IMR-90 (cell line): ENCODE measurements around the gene PDF. TPM values are rescaled to one million over a fixed set of nuclear protein-coding genes. Genes with fewer than 3 reads are reported as not detected.

Source experiments
- ATAC-seq: fragments of 200-7000 bp; cut with Tn5 transposase; 2 replicates; pipeline ENCODE4 v1.9.1; 2020; ENCODE audit warnings: low read depth, mild to moderate bottlenecking, moderate library complexity
- BruUV-seq: library from RNA; stranded (reverse); fragments of 400-500 nt; replicated peaks from 2 replicates; lab custom pipeline; 2021; lab: Mats Ljungman, UMichigan
- CTCF ChIA-PET: fragments of 300-600 bp; formaldehyde crosslinking; extraction: SDS; loops from one replicate; lab custom pipeline; 2021; ENCODE audit warnings: antibody characterized with exemption; lab: Yijun Ruan, JAX
- POLR2A ChIA-PET: fragments of 300-600 bp; sonication (Branson Sonifier 250); formaldehyde crosslinking; loops from one replicate; lab custom pipeline; 2022; ENCODE audit warnings: antibody characterized with exemption; ENCODE audit not compliant: unreplicated experiment; lab: Charles Lee
- DNase-seq: peaks from one replicate; pipeline ENCODE4 v3.0.0; 2013
- H2AFZ ChIP-seq: replicated peaks from 2 replicates; pipeline ENCODE3; 2013; ENCODE audit warnings: low read length, mild to moderate bottlenecking; ENCODE audit not compliant: poor library complexity
- H2AK5ac ChIP-seq: 2 replicates; pipeline ENCODE4 v1.6.1; 2013; ENCODE audit warnings: low read depth, low read length, inconsistent platforms
- H2AK9ac ChIP-seq: replicated peaks from 2 replicates; pipeline ENCODE3; 2013; ENCODE audit warnings: mild to moderate bottlenecking, low read depth, low read length, moderate library complexity; ENCODE audit not compliant: poor library complexity
- H2BK120ac ChIP-seq: 2 replicates; pipeline ENCODE4 v1.6.1; 2013; ENCODE audit warnings: low read depth, low read length, inconsistent platforms
- H2BK15ac ChIP-seq: 3 replicates; pipeline ENCODE4 v1.6.1; 2013; ENCODE audit warnings: low read depth, low read length, inconsistent platforms
- H2BK20ac ChIP-seq: 2 replicates; pipeline ENCODE4 v1.6.1; 2013; ENCODE audit warnings: low read depth, mild to moderate bottlenecking, inconsistent platforms, low read length, moderate library complexity
- H2BK5ac ChIP-seq: 2 replicates; pipeline ENCODE4 v1.6.1; 2013; ENCODE audit warnings: mild to moderate bottlenecking, low read depth, low read length, inconsistent platforms; ENCODE audit not compliant: poor library complexity, severe bottlenecking
- H3K14ac ChIP-seq: replicated peaks from 2 replicates; pipeline ENCODE4 v1.6.1; 2013; ENCODE audit warnings: low read depth, low read length, inconsistent platforms
- H3K18ac ChIP-seq: 2 replicates; pipeline ENCODE4 v1.6.1; 2013; ENCODE audit warnings: low read depth, low read length, control low read depth
- H3K23ac ChIP-seq: 2 replicates; pipeline ENCODE4 v1.6.1; 2013; ENCODE audit warnings: low read depth, low read length, inconsistent platforms
- H3K27ac ChIP-seq: 2 replicates; pipeline ENCODE4 v1.5.1; 2013; ENCODE audit warnings: mild to moderate bottlenecking, control low read depth, low read length; ENCODE audit not compliant: insufficient read depth
- H3K27me3 ChIP-seq: 2 replicates; pipeline ENCODE4 v1.6.1; 2013; ENCODE audit warnings: low read length; ENCODE audit not compliant: control insufficient read depth, insufficient read depth
- H3K36me3 ChIP-seq: 2 replicates; pipeline ENCODE4 v1.6.1; 2013; ENCODE audit warnings: low read length, mixed read lengths; ENCODE audit not compliant: control insufficient read depth, insufficient read depth
- H3K4ac ChIP-seq: 2 replicates; pipeline ENCODE4 v1.6.1; 2013; ENCODE audit warnings: low read depth, low read length, inconsistent platforms
- H3K4me1 ChIP-seq: 2 replicates; pipeline ENCODE4 v1.6.1; 2013; ENCODE audit warnings: low read length, mixed read lengths; ENCODE audit not compliant: control insufficient read depth, insufficient read depth
- H3K4me2 ChIP-seq: 2 replicates; pipeline ENCODE4 v1.6.1; 2013; ENCODE audit warnings: low read depth, mild to moderate bottlenecking, control low read depth, low read length, moderate library complexity
- H3K4me3 ChIP-seq: 2 replicates; pipeline ENCODE4 v1.5.1; 2013; ENCODE audit warnings: low read depth, mild to moderate bottlenecking, control low read depth, low read length, moderate library complexity; ENCODE audit not compliant: insufficient read depth
- H3K56ac ChIP-seq: 2 replicates; pipeline ENCODE4 v1.6.1; 2013; ENCODE audit warnings: low read length, inconsistent platforms; ENCODE audit not compliant: insufficient read depth; ENCODE audit errors: extremely low read depth
- H3K79me1 ChIP-seq, 2 experiments: 2 replicates each; pipeline ENCODE4 v1.6.1; 2013; ENCODE audit warnings: low read length in 2 of 2, inconsistent platforms in 1 of 2, low read depth in 1 of 2
- H3K9ac ChIP-seq: 2 replicates; pipeline ENCODE4 v1.6.1; 2013; ENCODE audit warnings: low read depth, low read length, control low read depth
- H3K9me1 ChIP-seq: 2 replicates; pipeline ENCODE4 v1.6.1; 2013; ENCODE audit warnings: low read length, inconsistent platforms; ENCODE audit not compliant: insufficient read depth
- H3K9me3 ChIP-seq: 2 replicates; pipeline ENCODE4 v1.6.1; 2013; ENCODE audit warnings: low read length; ENCODE audit not compliant: control insufficient read depth, insufficient read depth
- H4K20me1 ChIP-seq: 2 replicates; pipeline ENCODE4 v1.6.1; 2013; ENCODE audit warnings: low read length, inconsistent platforms; ENCODE audit not compliant: insufficient read depth
- H4K5ac ChIP-seq: 2 replicates; pipeline ENCODE4 v1.6.1; 2013; ENCODE audit warnings: mild to moderate bottlenecking, low read depth, low read length, control low read depth
- H4K8ac ChIP-seq, 2 experiments: 2 replicates each; pipeline ENCODE4 v1.6.1; 2013; ENCODE audit warnings: low read depth in 2 of 2, low read length in 2 of 2, control low read depth in 1 of 2, inconsistent platforms in 1 of 2
- H4K91ac ChIP-seq: 2 replicates; pipeline ENCODE4 v1.6.1; 2013; ENCODE audit warnings: low read depth, low read length, inconsistent platforms; ENCODE audit not compliant: insufficient read depth
- ELK1 ChIP-seq: fragments of 150-350 bp; IDR thresholded peaks from 2 replicates; pipeline ENCODE4 v1.6.1; 2016; ENCODE audit warnings: low read depth, mild to moderate bottlenecking, low read length, moderate library complexity, borderline replicate concordance
- FOS ChIP-seq: fragments of 150-350 bp; IDR thresholded peaks from 2 replicates; pipeline ENCODE4 v1.6.1; 2016; ENCODE audit warnings: low read depth, low read length
- MAZ ChIP-seq: IDR thresholded peaks from 2 replicates; pipeline ENCODE4 v1.6.1; 2012; ENCODE audit warnings: low read depth, mild to moderate bottlenecking, low read length, improper control_type of control experiment, moderate library complexity, borderline replicate concordance
- MXI1 ChIP-seq: IDR thresholded peaks from 2 replicates; pipeline ENCODE4 v1.6.1; 2012; ENCODE audit warnings: low read depth, mild to moderate bottlenecking, low read length, moderate library complexity, borderline replicate concordance
- NFE2L2 ChIP-seq: fragments of 150-350 bp; IDR thresholded peaks from 2 replicates; pipeline ENCODE4 v1.6.1; 2016; ENCODE audit warnings: low read depth, mild to moderate bottlenecking, low read length
- POLR2A ChIP-seq: IDR thresholded peaks from 2 replicates; pipeline ENCODE4 v1.6.1; 2012; ENCODE audit warnings: mild to moderate bottlenecking, low read depth, low read length
- RAD21 ChIP-seq: IDR thresholded peaks from 2 replicates; pipeline ENCODE4 v1.6.1; 2012; ENCODE audit warnings: low read length, improper control_type of control experiment
- RCOR1 ChIP-seq: IDR thresholded peaks from 2 replicates; pipeline ENCODE4 v1.6.1; 2012; ENCODE audit warnings: mild to moderate bottlenecking, low read length, improper control_type of control experiment; ENCODE audit not compliant: insufficient replicate concordance
- SMC3 ChIP-seq: fragments of 150-350 bp; IDR thresholded peaks from 2 replicates; pipeline ENCODE4 v1.6.1; 2016; ENCODE audit warnings: low read depth, mild to moderate bottlenecking, antibody characterized with exemption, low read length, moderate library complexity
- USF2 ChIP-seq: fragments of 150-350 bp; IDR thresholded peaks from 2 replicates; pipeline ENCODE4 v1.6.1; 2017; ENCODE audit warnings: mild to moderate bottlenecking, antibody characterized with exemption, low read length, low read depth
- WGBS, 2 experiments: methylation state at CpG; one replicate each; pipeline versions ENCODE4 v1.1.5 to v1.1.7; 2013; ENCODE audit warnings: missing lambda C conversion rate in 2 of 2; ENCODE audit not compliant: insufficient read length in 1 of 2; ENCODE audit errors: extremely low coverage in 2 of 2; 5-methylcytosine and 5-hydroxymethylcytosine counted together
- dilution Hi-C: fragments of 300-500 bp; cut with HindIII; formaldehyde crosslinking; loops from one replicate; pipeline ENCODE4 v1.14.3; 2018; ENCODE audit warnings: low sequenced_read_pairs; ENCODE audit not compliant: unreplicated experiment
- in situ Hi-C: fragments of 300-500 bp; cut with MboI; formaldehyde crosslinking; loops from 3 replicates; pipeline ENCODE4 v1.14.3; 2019; ENCODE audit warnings: low sequenced_read_pairs, inconsistent platforms, mixed read lengths
- intact Hi-C: fragments of 100-400 bp; cut with micrococcal nuclease; formaldehyde crosslinking; loops from 2 replicates; pipeline ENCODE4 v1.10.0; 2022
- polyA plus RNA-seq, 3 experiments: library from polyadenylated mRNA; depleted of rRNA; stranded (reverse); fragments of >200 nt; gene quantifications; 2 replicates each; pipeline ENCODE4 v1.2.3, GENCODE V29; 2012; ENCODE audit warnings: low replicate concordance in 1 of 3
- total RNA-seq: library from RNA; depleted of rRNA; stranded (reverse); fragments of >200 nt; gene quantifications from 2 replicates; pipeline ENCODE4 v1.2.3, GENCODE V29; 2012

The PDF gene
- total and polyA plus RNA-seq, 2 of the 4 experiments (the other 2 are of a cell fraction), result 4.5 to 6.4 TPM

- in situ Hi-C loops (no loop called here), intact Hi-C loops (no loop called here), dilution Hi-C loops (no loop called here)
- POLR2A ChIA-PET, result interaction anchor here (0.5 kb wide), 1 partner anchor 190 kb away, joined by 4 read pairs; no protein-coding TSS in a partner anchor
- TF ChIP-seq ELK1, result no peak
- no peak for TF ChIP-seq RCOR1
- TF ChIP-seq POLR2A, result no peak
- no peak for TF ChIP-seq FOS
- TF ChIP-seq MXI1, result no peak
- no peak for TF ChIP-seq MAZ
- TF ChIP-seq RAD21, result no peak
- no peak for TF ChIP-seq USF2
- TF ChIP-seq SMC3, result no peak
- TF ChIP-seq NFE2L2, result no peak
- ATAC-seq, result no peak
- H4K8ac ChIP-seq, result no peak overlapping the region
- no peak overlapping the region for H3K4ac ChIP-seq
- H3K9me3 ChIP-seq, result no peaks in the 10 kb centered on the region
- H2BK15ac ChIP-seq, result no peak overlapping the region; the same call in 2 of the 3 replicates
- H2BK120ac ChIP-seq, result no peak overlapping the region
- H4K91ac ChIP-seq, result no peak overlapping the region
- no peaks in the 10 kb centered on the region for H3K27me3 ChIP-seq
- H3K9me1 ChIP-seq, result peaks cover 12% of the 10 kb centered on the region
- H3K23ac ChIP-seq, result no peak overlapping the region
- H3K36me3 ChIP-seq, result peaks cover 44% of the 10 kb centered on the region
- no peak overlapping the region for H3K27ac ChIP-seq
- no peak overlapping the region for H3K9ac ChIP-seq
- no TSS peak for BruUV-seq
- no peak overlapping the region for H3K18ac ChIP-seq
- H2BK20ac ChIP-seq, result no peak overlapping the region
- peaks cover 3% of the 10 kb centered on the region; the same call in 1 of the 2 replicates for H4K20me1 ChIP-seq
- no peak overlapping the region for H4K5ac ChIP-seq
- H3K56ac ChIP-seq, result no peak overlapping the region; the same call in 1 of the 2 replicates
- no peak overlapping the region for H2AK9ac ChIP-seq
- no peaks in the 10 kb centered on the region for H3K4me1 ChIP-seq
- CTCF ChIA-PET, result interaction anchor here (1.0 kb wide), 1 partner anchor 11 kb away, joined by 3 read pairs; no protein-coding TSS in a partner anchor
- H2BK5ac ChIP-seq, result no peak overlapping the region
- H2AFZ ChIP-seq, result no peak overlapping the region
- H3K79me1 ChIP-seq, result peaks cover 9 to 49% of the 10 kb centered on the region in 2 experiments; a peak in 3 of 4 replicates
- no peak overlapping the region for H3K4me3 ChIP-seq
- 67% methylated on average over 1 of the region's 1 CpG; no CpG with 5 or more reads in 1 of the 2 experiments for WGBS, 2 experiments
- DNase-seq, result no peak
- H2AK5ac ChIP-seq, result no peak overlapping the region
- no peak overlapping the region for H3K14ac ChIP-seq
- no peak overlapping the region for H3K4me2 ChIP-seq
These were observed 29.2 kb downstream of the PDF start for GRCh38 chr16:69301187-69301586.
